K562 (cell line): Measurements from ENCODE around the gene TNFSF9. TPM values are rescaled to one million over a fixed set of nuclear protein-coding genes. Genes with fewer than 3 reads are reported as not detected.

Source experiments
- CEBPB ChIP-seq: fragments of 450-650 bp; IDR thresholded peaks from 2 replicates; pipeline ENCODE4 v1.6.1; 2016; ENCODE audit warnings: missing genetic modification characterization, missing compliant biosample characterization
- CTCF ChIP-seq, 3 experiments: IDR thresholded peaks in 2 of 3; conservative IDR thresholded peaks in 1 of 3; 2 replicates each; pipeline ENCODE4 v1.5.1; 2011 to 2012; ENCODE audit warnings: low read length in 3 of 3, mild to moderate bottlenecking in 3 of 3, control low read depth in 2 of 3, improper control_type of control experiment in 1 of 3, inconsistent platforms in 1 of 3, low read depth in 1 of 3, mixed read lengths in 1 of 3, moderate library complexity in 1 of 3; ENCODE audit not compliant: insufficient read depth in 2 of 3
- GABPA ChIP-seq: fragments of 200-800 bp; sonication (Bioruptor generic); conservative IDR thresholded peaks from 2 replicates; pipeline ENCODE4 v1.6.1; 2016; ENCODE audit warnings: low read depth, missing genetic modification characterization, missing compliant biosample characterization
- HMG20B ChIP-seq: fragments of 250-450 bp; sonication (Bioruptor Pico); IDR thresholded peaks from 2 replicates; pipeline ENCODE4 v1.5.0; 2021; ENCODE audit warnings: mild to moderate bottlenecking
- HNRNPUL1 ChIP-seq: fragments of 200-400 bp; formaldehyde crosslinking; IDR thresholded peaks from 2 replicates; pipeline ENCODE4 v1.6.1; 2017; ENCODE audit warnings: low read length
- HSF4 ChIP-seq: fragments of 250-450 bp; sonication (Bioruptor Pico); IDR thresholded peaks from 2 replicates; pipeline ENCODE4 v2.1.2; 2022; ENCODE audit warnings: mild to moderate bottlenecking, moderate library complexity, borderline replicate concordance
- IRF9 ChIP-seq: fragments of 450-650 bp; IDR thresholded peaks from 2 replicates; pipeline ENCODE4 v1.6.1; 2016; ENCODE audit warnings: missing biosample characterization, missing genetic modification characterization
- KAT2B ChIP-seq: IDR thresholded peaks from one replicate; pipeline ENCODE4 v1.6.1; 2012; ENCODE audit warnings: low read depth, mild to moderate bottlenecking, control low read depth, inconsistent platforms, low read length, moderate library complexity
- KAT7 ChIP-seq: sonication (generic); formaldehyde crosslinking; IDR thresholded peaks from 2 replicates; pipeline ENCODE4 v1.8.0; 2022; ENCODE audit warnings: missing genetic modification reagents, mild to moderate bottlenecking, borderline replicate concordance
- MED1 ChIP-seq: sonication (generic); formaldehyde crosslinking; IDR thresholded peaks from 2 replicates; pipeline ENCODE4 v1.8.1; 2023; ENCODE audit warnings: missing genetic modification reagents, borderline replicate concordance
- NELFE ChIP-seq: IDR thresholded peaks from 2 replicates; pipeline ENCODE4 v1.6.1; 2011; ENCODE audit warnings: mild to moderate bottlenecking; ENCODE audit not compliant: insufficient read depth, insufficient read length
- POLR2G ChIP-seq: fragments of 200-400 bp; formaldehyde crosslinking; IDR thresholded peaks from 2 replicates; pipeline ENCODE4 v1.6.1; 2017; ENCODE audit warnings: low read depth, mild to moderate bottlenecking, antibody characterized with exemption, low read length, moderate library complexity
- PTRF ChIP-seq: fragments of 450-650 bp; IDR thresholded peaks from 2 replicates; pipeline ENCODE4 v1.6.1; 2016; ENCODE audit warnings: mild to moderate bottlenecking, missing genetic modification characterization, missing compliant biosample characterization
- PTTG1 ChIP-seq: fragments of 450-650 bp; IDR thresholded peaks from 2 replicates; pipeline ENCODE4 v1.6.1; 2016; ENCODE audit warnings: low read depth, mild to moderate bottlenecking, missing genetic modification characterization, missing compliant biosample characterization
- RFX1 ChIP-seq: fragments of 450-650 bp; IDR thresholded peaks from 2 replicates; pipeline ENCODE4 v1.6.1; 2016; ENCODE audit warnings: mild to moderate bottlenecking, moderate library complexity
- ZBTB5 ChIP-seq: fragments of 450-650 bp; IDR thresholded peaks from 2 replicates; pipeline ENCODE4 v1.6.1; 2017; ENCODE audit warnings: antibody characterized with exemption
- ZBTB7A ChIP-seq: IDR thresholded peaks from 2 replicates; pipeline ENCODE4 v1.6.1; 2011; ENCODE audit warnings: low read depth, mild to moderate bottlenecking, low read length, moderate library complexity, borderline replicate concordance; ENCODE audit not compliant: control insufficient read depth
- ZFP36 ChIP-seq: fragments of 150-350 bp; IDR thresholded peaks from 2 replicates; pipeline ENCODE4 v1.6.1; 2018; ENCODE audit warnings: low read length, low read depth; ENCODE audit not compliant: partially characterized antibody
- ZNF184 ChIP-seq: sonication (generic); formaldehyde crosslinking; IDR thresholded peaks from 2 replicates; pipeline ENCODE4 v1.5.0; 2020; ENCODE audit warnings: missing genetic modification reagents
- ZNF766 ChIP-seq: fragments of 200-800 bp; sonication (Bioruptor generic); conservative IDR thresholded peaks from 2 replicates; pipeline ENCODE4 v1.6.1; 2016; ENCODE audit warnings: missing genetic modification characterization, missing compliant biosample characterization
- ZNF785 ChIP-seq: fragments of 250-450 bp; sonication (Bioruptor Pico); IDR thresholded peaks from 2 replicates; pipeline ENCODE4 v1.4.0; 2020; ENCODE audit warnings: mild to moderate bottlenecking
- polyA plus RNA-seq, 8 experiments: library from polyadenylated mRNA; depleted of rRNA in 4 of 8; stranded (reverse) in 5 of 8; unstranded in 3 of 8; fragments of >200 nt; fragmentation: Nextera tagmentation in 2 of 8; fragmentation: Illumina TruSeq in 1 of 8; extraction: Ambion mirVana in 2 of 8; extraction: Trizol in 1 of 8; gene quantifications; 2 replicates each; pipeline versions ENCODE4 v1.2.1 to v1.2.3, GENCODE V29; 2011 to 2014; ENCODE audit warnings: inconsistent platforms in 1 of 8, missing spikeins in 1 of 8
- total RNA-seq, 7 experiments: library from RNA; depleted of rRNA in 6 of 7; stranded (reverse); fragments of >200 nt in 6 of 7; fragmentation: Illumina TruSeq in 2 of 7; extraction: Trizol in 2 of 7; gene quantifications; 2 replicates each; pipeline versions ENCODE4 v1.2.1 to v1.2.3, GENCODE V29; 2011 to 2021; ENCODE audit warnings: low replicate concordance in 1 of 7
- TF ChIP-seq, protein P1 (sequence below): fragments of 250-450 bp; sonication (Bioruptor Pico); IDR thresholded peaks from 2 replicates; pipeline ENCODE4 v1.4.0; 2020; ENCODE audit warnings: mild to moderate bottlenecking, moderate library complexity

Gene TNFSF9
- total and polyA plus RNA-seq, 9 of the 15 experiments (the other 6 are each of a cell fraction or from before 2014, with no cell fraction given): 1.4 to 17.9 (median 6.5) TPM

- TF ChIP-seq ZBTB7A: peak; percentile 81
- TF ChIP-seq NELFE: no peak
- TF ChIP-seq ZNF785 (CRISPR knock-in tag): no peak
- TF ChIP-seq RFX1: no peak
- no peak for TF ChIP-seq PTRF
- TF ChIP-seq CEBPB: no peak
- TF ChIP-seq HMG20B (CRISPR knock-in tag): 0 out of 2 replicates have a peak, but pooled peaks have one; percentile 58
- no peak for TF ChIP-seq IRF9 (tag)
- TF ChIP-seq, protein P1, sequence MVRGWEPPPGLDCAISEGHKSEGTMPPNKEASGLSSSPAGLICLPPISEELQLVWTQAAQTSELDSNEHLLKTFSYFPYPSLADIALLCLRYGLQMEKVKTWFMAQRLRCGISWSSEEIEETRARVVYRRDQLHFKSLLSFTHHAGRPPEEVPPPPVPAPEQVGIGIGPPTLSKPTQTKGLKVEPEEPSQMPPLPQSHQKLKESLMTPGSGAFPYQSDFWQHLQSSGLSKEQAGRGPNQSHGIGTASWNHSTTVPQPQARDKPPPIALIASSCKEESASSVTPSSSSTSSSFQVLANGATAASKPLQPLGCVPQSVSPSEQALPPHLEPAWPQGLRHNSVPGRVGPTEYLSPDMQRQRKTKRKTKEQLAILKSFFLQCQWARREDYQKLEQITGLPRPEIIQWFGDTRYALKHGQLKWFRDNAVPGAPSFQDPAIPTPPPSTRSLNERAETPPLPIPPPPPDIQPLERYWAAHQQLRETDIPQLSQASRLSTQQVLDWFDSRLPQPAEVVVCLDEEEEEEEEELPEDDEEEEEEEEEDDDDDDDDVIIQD: no peak
- TF ChIP-seq PTTG1 (tag): no peak
- TF ChIP-seq POLR2G: peak; percentile 80
- TF ChIP-seq HSF4 (CRISPR knock-in tag): no peak
- peak; percentile 76 for TF ChIP-seq GABPA
- no peak for TF ChIP-seq ZBTB5
- no peak for TF ChIP-seq ZNF766 (CRISPR knock-in tag)
- TF ChIP-seq KAT7 (CRISPR knock-in tag): peak; percentile 77; the same call in 1 of the 2 replicates
- peak; percentile 20 for TF ChIP-seq ZFP36
- TF ChIP-seq MED1 (CRISPR knock-in tag): no peak
- peak; percentile 96 to 97 (median 96) for TF ChIP-seq CTCF (IDR thresholded peaks at IDR 0.05 in 2 of 3, conservative IDR thresholded peaks at IDR 0.05 in 1 of 3; ENCODE audit: insufficient read depth in 2 of 3, low read depth in 1 of 3, low read length in 3 of 3)
- TF ChIP-seq KAT2B: no peak
- TF ChIP-seq ZNF184 (CRISPR knock-in tag): no peak
- TF ChIP-seq HNRNPUL1: no peak
Observed at GRCh38 chr19:6516659-6517291, 14.1 kb upstream of the TNFSF9 start (continued).
